Measurements from ENCODE around the gene SSBP3. TPM values are rescaled to one million over a fixed set of nuclear protein-coding genes. Genes with fewer than 3 reads are reported as not detected.

Gene SSBP3
- total RNA-seq, 1 experiment from 2014 or later, result 109 TPM

- Histone ChIP-seq H3K27me3 (ENCODE audit: control insufficient read depth, insufficient read depth, low read length) (no peaks in the 10 kb centered on the region), H3K36me3 (replicated peaks; ENCODE audit: control insufficient read depth, insufficient read depth, low read length) (no peaks in the 10 kb centered on the region), H3K4me3 (ENCODE audit: insufficient read depth, low read depth, low read length) (no peak overlapping the region)
- DNase-seq, result no peak
Observed at GRCh38 chr1:54230507-54231339, 175.5 kb downstream of the SSBP3 start.

GRCh38 chr1:54229281-54229891 lies 176.8 kb downstream of the SSBP3 start:
- H3K36me3 ChIP-seq (replicated peaks; ENCODE audit: control insufficient read depth, insufficient read depth, low read length), result no peaks in the 10 kb centered on the region
- no peak overlapping the region for H3K4me3 ChIP-seq (ENCODE audit: insufficient read depth, low read depth, low read length)
- DNase-seq, result peak; percentile 61
- no peaks in the 10 kb centered on the region for H3K27me3 ChIP-seq (ENCODE audit: control insufficient read depth, insufficient read depth, low read length)

- H3K27me3 ChIP-seq (ENCODE audit: control insufficient read depth, insufficient read depth, low read length), result no peaks in the 10 kb centered on the region
- no peak for DNase-seq
- no peak overlapping the region for H3K4me3 ChIP-seq (ENCODE audit: insufficient read depth, low read depth, low read length)
- H3K36me3 ChIP-seq (replicated peaks; ENCODE audit: control insufficient read depth, insufficient read depth, low read length), result no peaks in the 10 kb centered on the region
Observed at GRCh38 chr1:54228638-54229079, 177.5 kb downstream of the SSBP3 start.

GRCh38 chr1:54227891-54228310 lies 178.3 kb downstream of the SSBP3 start:
- Histone ChIP-seq H3K4me3 (ENCODE audit: insufficient read depth, low read depth, low read length) (no peak overlapping the region), H3K36me3 (replicated peaks; ENCODE audit: control insufficient read depth, insufficient read depth, low read length) (no peaks in the 10 kb centered on the region), H3K27me3 (ENCODE audit: control insufficient read depth, insufficient read depth, low read length) (no peaks in the 10 kb centered on the region)
- DNase-seq, result peak; percentile 82

- DNase-seq, result no peak
- Histone ChIP-seq H3K27me3 (ENCODE audit: control insufficient read depth, insufficient read depth, low read length) (no peaks in the 10 kb centered on the region), H3K36me3 (replicated peaks; ENCODE audit: control insufficient read depth, insufficient read depth, low read length) (no peaks in the 10 kb centered on the region)
Observed at GRCh38 chr1:54227091-54227602, 179.0 kb downstream of the SSBP3 start.

GRCh38 chr1:54225986-54226559 lies 180.1 kb downstream of the SSBP3 start:
- Histone ChIP-seq H3K4me3 (ENCODE audit: insufficient read depth, low read depth, low read length) (no peak overlapping the region), H3K36me3 (replicated peaks; ENCODE audit: control insufficient read depth, insufficient read depth, low read length) (peaks cover 1% of the 10 kb centered on the region; the same call in 1 of the 2 replicates), H3K27me3 (ENCODE audit: control insufficient read depth, insufficient read depth, low read length) (no peaks in the 10 kb centered on the region)
- no peak for DNase-seq

More at GRCh38 chr1:54227091-54227602, 179.0 kb downstream of the SSBP3 start:
- H3K4me3 ChIP-seq (ENCODE audit: insufficient read depth, low read depth, low read length), result no peak overlapping the region

GRCh38 chr1:54225378-54225777 lies 180.8 kb downstream of the SSBP3 start:
- Histone ChIP-seq H3K27me3 (ENCODE audit: control insufficient read depth, insufficient read depth, low read length) (no peaks in the 10 kb centered on the region), H3K4me3 (ENCODE audit: insufficient read depth, low read depth, low read length) (no peak overlapping the region), H3K36me3 (replicated peaks; ENCODE audit: control insufficient read depth, insufficient read depth, low read length) (peaks cover 2% of the 10 kb centered on the region; the same call in 1 of the 2 replicates)
- DNase-seq, result no peak

GRCh38 chr1:54224233-54224632 lies 182.0 kb downstream of the SSBP3 start:
- H3K4me3 ChIP-seq (ENCODE audit: insufficient read depth, low read depth, low read length), result no peak overlapping the region
- peaks cover 3% of the 10 kb centered on the region; the same call in 1 of the 2 replicates for H3K36me3 ChIP-seq (replicated peaks; ENCODE audit: control insufficient read depth, insufficient read depth, low read length)
- H3K27me3 ChIP-seq (ENCODE audit: control insufficient read depth, insufficient read depth, low read length), result no peaks in the 10 kb centered on the region
- DNase-seq, result no peak

- DNase-seq, result peak; percentile 73
- Histone ChIP-seq H3K36me3 (replicated peaks; ENCODE audit: control insufficient read depth, insufficient read depth, low read length) (peaks cover 4% of the 10 kb centered on the region), H3K27me3 (ENCODE audit: control insufficient read depth, insufficient read depth, low read length) (no peaks in the 10 kb centered on the region), H3K4me3 (ENCODE audit: insufficient read depth, low read depth, low read length) (no peak overlapping the region)
Observed at GRCh38 chr1:54223441-54224202, 182.6 kb downstream of the SSBP3 start.

- H3K4me3 ChIP-seq (ENCODE audit: insufficient read depth, low read depth, low read length), result no peak overlapping the region
- DNase-seq, result no peak
- peaks cover 9% of the 10 kb centered on the region for H3K36me3 ChIP-seq (replicated peaks; ENCODE audit: control insufficient read depth, insufficient read depth, low read length)
- H3K27me3 ChIP-seq (ENCODE audit: control insufficient read depth, insufficient read depth, low read length), result no peaks in the 10 kb centered on the region
Observed at GRCh38 chr1:54222711-54223110, 183.5 kb downstream of the SSBP3 start.

- DNase-seq, result peak; percentile 71
- peaks cover 13% of the 10 kb centered on the region for H3K36me3 ChIP-seq (replicated peaks; ENCODE audit: control insufficient read depth, insufficient read depth, low read length)
- H3K27me3 ChIP-seq (ENCODE audit: control insufficient read depth, insufficient read depth, low read length), result no peaks in the 10 kb centered on the region
- H3K4me3 ChIP-seq (ENCODE audit: insufficient read depth, low read depth, low read length), result no peak overlapping the region
Observed at GRCh38 chr1:54221867-54222484, 184.2 kb downstream of the SSBP3 start.

GRCh38 chr1:54221113-54221834 lies 184.9 kb downstream of the SSBP3 start:
- Histone ChIP-seq H3K4me3 (ENCODE audit: insufficient read depth, low read depth, low read length) (no peak overlapping the region), H3K36me3 (replicated peaks; ENCODE audit: control insufficient read depth, insufficient read depth, low read length) (peaks cover 20% of the 10 kb centered on the region), H3K27me3 (ENCODE audit: control insufficient read depth, insufficient read depth, low read length) (no peaks in the 10 kb centered on the region)
- no peak for DNase-seq

GRCh38 chr1:54220004-54220811 lies 186.0 kb downstream of the SSBP3 start:
- no peak overlapping the region for H3K4me3 ChIP-seq (ENCODE audit: insufficient read depth, low read depth, low read length)
- H3K27me3 ChIP-seq (ENCODE audit: control insufficient read depth, insufficient read depth, low read length), result no peaks in the 10 kb centered on the region
- H3K36me3 ChIP-seq (replicated peaks; ENCODE audit: control insufficient read depth, insufficient read depth, low read length), result peaks cover 30% of the 10 kb centered on the region
- DNase-seq, result no peak
